Loucy (cell line): ENCODE measurements around the gene TOB2.

Experiments used
- H2AFZ ChIP-seq: fragments of 200-600 bp; sonication (generic); 2 replicates; pipeline ENCODE4 v1.6.0; 2016; ENCODE audit warnings: antibody characterized with exemption, mild to moderate bottlenecking, low read length, moderate library complexity
- H3F3A ChIP-seq: fragments of 200-600 bp; 2 replicates; pipeline ENCODE4 v1.6.0; 2016; ENCODE audit warnings: antibody characterized with exemption, low read depth, mild to moderate bottlenecking
- H3K27me3 ChIP-seq: fragments of 200-600 bp; sonication (generic); 2 replicates; pipeline ENCODE4 v1.6.1; 2014; ENCODE audit warnings: low read length, mild to moderate bottlenecking; ENCODE audit not compliant: insufficient read depth, poor library complexity, severe bottlenecking
- H3K36me3 ChIP-seq: fragments of 200-600 bp; sonication (generic); 2 replicates; pipeline ENCODE4 v1.6.1; 2016; ENCODE audit warnings: low read length; ENCODE audit not compliant: insufficient read depth
- H3K4me1 ChIP-seq: fragments of 200-600 bp; sonication (generic); 2 replicates; pipeline ENCODE4 v1.5.1; 2014; ENCODE audit warnings: low read length, mild to moderate bottlenecking; ENCODE audit not compliant: insufficient read depth, poor library complexity, severe bottlenecking
- H3K4me2 ChIP-seq: fragments of 200-600 bp; sonication (generic); 2 replicates; pipeline ENCODE4 v1.6.0; 2014; ENCODE audit warnings: antibody characterized with exemption, low read length, low read depth, mild to moderate bottlenecking; ENCODE audit not compliant: poor library complexity, severe bottlenecking
- H3K4me3 ChIP-seq: fragments of 200-600 bp; sonication (generic); 2 replicates; pipeline ENCODE4 v1.5.1; 2014; ENCODE audit warnings: low read length, mild to moderate bottlenecking, mixed read lengths; ENCODE audit not compliant: poor library complexity, severe bottlenecking
- H3K79me2 ChIP-seq: fragments of 200-600 bp; sonication (generic); 2 replicates; pipeline ENCODE4 v1.6.1; 2014; ENCODE audit warnings: low read length; ENCODE audit not compliant: insufficient read depth
- H3K9ac ChIP-seq: fragments of 200-600 bp; sonication (generic); 2 replicates; pipeline ENCODE4 v1.6.0; 2014; ENCODE audit warnings: mild to moderate bottlenecking, low read depth, low read length, moderate library complexity; ENCODE audit not compliant: poor library complexity, severe bottlenecking
- H3K9me2 ChIP-seq: fragments of 200-600 bp; sonication (generic); replicated peaks from 2 replicates; pipeline ENCODE4 v1.6.1; 2016; ENCODE audit warnings: low read depth, low read length, mixed read lengths
- H3K9me3 ChIP-seq: fragments of 200-600 bp; sonication (generic); 2 replicates; pipeline ENCODE4 v1.6.1; 2014; ENCODE audit warnings: mild to moderate bottlenecking, antibody characterized with exemption, low read length, low read depth; ENCODE audit not compliant: insufficient read depth
- H4K20me1 ChIP-seq: fragments of 200-600 bp; sonication (generic); 2 replicates; pipeline ENCODE4 v1.6.0; 2014; ENCODE audit warnings: antibody characterized with exemption, low read length, mild to moderate bottlenecking; ENCODE audit not compliant: insufficient read depth, poor library complexity, severe bottlenecking
- CTCF ChIP-seq: fragments of 200-600 bp; sonication (generic); conservative IDR thresholded peaks from 2 replicates; pipeline ENCODE4 v1.5.1; 2014; ENCODE audit warnings: mild to moderate bottlenecking, antibody characterized with exemption, low read length
- EZH2phosphoT487 ChIP-seq: fragments of 200-600 bp; IDR thresholded peaks from 2 replicates; pipeline ENCODE4 v1.6.1; 2018; ENCODE audit warnings: antibody characterized with exemption, mild to moderate bottlenecking, moderate library complexity, borderline replicate concordance

TOB2 gene

GRCh38 chr22:41448189-41448808 is 1.7 kb upstream of the TOB2 start:
- peak overlapping the region; percentile 95 for H3K4me3 ChIP-seq
- H3K9ac ChIP-seq, result peak overlapping the region; percentile 97
- no peaks in the 10 kb centered on the region for H3K27me3 ChIP-seq
- peak overlapping the region; percentile 86 for H2AFZ ChIP-seq
- peaks cover 45% of the 10 kb centered on the region for H3K79me2 ChIP-seq
- TF ChIP-seq EZH2phosphoT487 (no peak), CTCF (no peak)
- H3F3A ChIP-seq, result no peaks in the 10 kb centered on the region
- H3K9me3 ChIP-seq, result no peaks in the 10 kb centered on the region
- H4K20me1 ChIP-seq, result peaks cover 15% of the 10 kb centered on the region
- no peaks in the 10 kb centered on the region for H3K9me2 ChIP-seq
- H3K4me2 ChIP-seq, result peak overlapping the region; percentile 95
- H3K36me3 ChIP-seq, result no peaks in the 10 kb centered on the region
- peaks cover 15% of the 10 kb centered on the region for H3K4me1 ChIP-seq

GRCh38 chr22:41447435-41448188 is 1.0 kb upstream of the TOB2 start:
- Histone ChIP-seq H3K79me2 (peaks cover 52% of the 10 kb centered on the region), H3K4me1 (peaks cover 19% of the 10 kb centered on the region), H3K9me2 (no peaks in the 10 kb centered on the region), H4K20me1 (peaks cover 20% of the 10 kb centered on the region), H3K36me3 (no peaks in the 10 kb centered on the region), H3K4me2 (peak overlapping the region; percentile 77), H2AFZ (peak overlapping the region; percentile 52), H3K4me3 (peak overlapping the region; percentile 95), H3K9me3 (no peaks in the 10 kb centered on the region), H3F3A (no peaks in the 10 kb centered on the region), H3K9ac (peak overlapping the region; percentile 97), H3K27me3 (no peaks in the 10 kb centered on the region)
- TF ChIP-seq CTCF, result no peak
- no peak for TF ChIP-seq EZH2phosphoT487

GRCh38 chr22:41446057-41446501 is 522 bp downstream of the TOB2 start:
- Histone ChIP-seq H3K9me2 (no peaks in the 10 kb centered on the region), H3K36me3 (no peaks in the 10 kb centered on the region), H3K9me3 (no peaks in the 10 kb centered on the region), H2AFZ (peak overlapping the region; percentile 57; the same call in 1 of the 2 replicates), H3F3A (no peaks in the 10 kb centered on the region), H3K79me2 (peaks cover 67% of the 10 kb centered on the region), H3K4me3 (peak overlapping the region; percentile 95), H3K4me1 (peaks cover 19% of the 10 kb centered on the region), H3K27me3 (no peaks in the 10 kb centered on the region), H3K9ac (peak overlapping the region; percentile 97), H3K4me2 (peak overlapping the region; percentile 92), H4K20me1 (peaks cover 25% of the 10 kb centered on the region)
- TF ChIP-seq EZH2phosphoT487 (no peak), CTCF (no peak)
